Measurements from ENCODE around the gene INMT. TPM values are rescaled to one million over a fixed set of nuclear protein-coding genes. Genes with fewer than 3 reads are reported as not detected.

The INMT gene
- polyA plus RNA-seq, 2 of the 4 experiments (the other 2 are of a cell fraction), result not detected

- TF ChIP-seq ESRRA (IDR thresholded peaks at IDR 0.05; ENCODE audit: borderline replicate concordance, low read length) (no peak), HDAC2 (IDR thresholded peaks at IDR 0.05) (no peak), ELK1 (IDR thresholded peaks at IDR 0.05; ENCODE audit: low read depth, low read length) (no peak), JUN (IDR thresholded peaks at IDR 0.05) (no peak), HMGXB4 (CRISPR knock-in tag; IDR thresholded peaks at IDR 0.05; ENCODE audit: borderline replicate concordance) (no peak), HEYL (CRISPR knock-in tag; IDR thresholded peaks at IDR 0.05) (no peak), EHMT2 (IDR thresholded peaks at IDR 0.05; ENCODE audit: low read depth) (no peak)
These were observed 39.2 kb downstream of the INMT start (continued) for GRCh38 chr7:30791114-30791513.

GRCh38 chr7:30795161-30795948 is 43.4 kb downstream of the INMT start:
- ATAC-seq (peak in 1 of 2 experiments; percentile 24; a peak in 1 of 6 replicates), DNase-seq (ENCODE audit: low read depth in 1 of 2, low spot score in 1 of 2) (no peak), FAIRE-seq (no peak)
- no peak overlapping the region for H3K4me3 ChIP-seq
- TF ChIP-seq FOSL2 (IDR thresholded peaks at IDR 0.05) (no peak), FOSL2 (CRISPR knock-in tag; IDR thresholded peaks at IDR 0.05) (no peak)
- H3K27ac ChIP-seq, result peak overlapping the region in 1 of 2 experiments; percentile 30; a peak in 1 of 6 replicates
- peaks cover 24% of the 10 kb centered on the region for H3K4me1 ChIP-seq
- WGBS (ENCODE audit: missing lambda C conversion rate), result 61% methylated on average over 2 of the region's 2 CpGs
- H3K9me3 ChIP-seq, result no peaks in the 10 kb centered on the region
- H3K4me2 ChIP-seq, result peak overlapping the region; percentile 13; the same call in 1 of the 3 replicates
- CTCF ChIA-PET, result interaction anchor here (0.6 to 3.0 kb wide), 5 partner anchors 143 to 327 kb away, joined by 3 to 13 read pairs (median 3); no protein-coding TSS in a partner anchor
- POLR2A ChIA-PET, result no interaction called here

- H3K9me3 ChIP-seq, result no peaks in the 10 kb centered on the region
- DNase-seq (ENCODE audit: low read depth in 1 of 2, low spot score in 1 of 2), result no peak
- H3K4me2 ChIP-seq, result peak overlapping the region; percentile 13; the same call in 2 of the 3 replicates
- WGBS (ENCODE audit: missing lambda C conversion rate), result 33% methylated on average over 1 of the region's 1 CpG
- ATAC-seq, result no peak
- POLR2A ChIA-PET, result no interaction called here
- no peak for FAIRE-seq
- H3K27ac ChIP-seq, result peak overlapping the region in 1 of 2 experiments; percentile 30; a peak in 1 of 6 replicates
- CTCF ChIA-PET, result interaction anchor here (0.6 to 3.0 kb wide), 5 partner anchors 17 to 326 kb away, joined by 3 to 13 read pairs (median 4); no protein-coding TSS in a partner anchor
- peaks cover 24% of the 10 kb centered on the region for H3K4me1 ChIP-seq
- TF ChIP-seq KDM1A (IDR thresholded peaks at IDR 0.05; ENCODE audit: low read depth), result no peak
- no peak for TF ChIP-seq USF2 (IDR thresholded peaks at IDR 0.05)
- TF ChIP-seq FOSL2 (IDR thresholded peaks at IDR 0.05), result no peak
- no peak for TF ChIP-seq FOSL2 (CRISPR knock-in tag; IDR thresholded peaks at IDR 0.05)
- no peak for TF ChIP-seq TFCP2L1 (CRISPR knock-in tag; IDR thresholded peaks at IDR 0.05)
- no peak for TF ChIP-seq E2F6 (IDR thresholded peaks at IDR 0.05; ENCODE audit: borderline replicate concordance, low read depth)
- no peak for TF ChIP-seq HMGXB4 (CRISPR knock-in tag; IDR thresholded peaks at IDR 0.05; ENCODE audit: borderline replicate concordance)
- TF ChIP-seq NPAS2 (CRISPR knock-in tag; IDR thresholded peaks at IDR 0.05; ENCODE audit: borderline replicate concordance), result no peak
- H3K4me3 ChIP-seq, result no peak overlapping the region
These were observed 44.4 kb downstream of the INMT start for GRCh38 chr7:30796105-30796869.
